Measurements from ENCODE around the gene FANCC.

DNA sequence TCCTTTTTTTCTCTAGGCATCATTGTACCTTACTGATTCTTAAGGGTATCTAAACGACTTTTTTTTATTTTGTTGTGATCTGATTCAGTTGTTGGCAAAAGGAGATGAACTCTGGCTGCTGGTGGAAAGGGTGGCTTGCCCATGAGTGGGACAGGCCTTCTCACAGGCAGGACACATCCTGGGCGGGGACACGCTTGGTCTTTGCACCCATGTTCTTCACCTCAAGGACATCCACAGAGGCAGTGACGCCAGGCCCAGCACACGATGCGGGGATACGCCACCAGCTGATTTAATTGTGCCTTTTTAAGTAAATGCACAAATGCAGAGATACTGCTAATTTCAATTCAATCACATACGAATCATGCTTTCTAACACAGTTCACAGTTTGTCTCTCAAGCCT is 208.1 kb downstream of the FANCC start:
- TF ChIP-seq, protein P1, sequence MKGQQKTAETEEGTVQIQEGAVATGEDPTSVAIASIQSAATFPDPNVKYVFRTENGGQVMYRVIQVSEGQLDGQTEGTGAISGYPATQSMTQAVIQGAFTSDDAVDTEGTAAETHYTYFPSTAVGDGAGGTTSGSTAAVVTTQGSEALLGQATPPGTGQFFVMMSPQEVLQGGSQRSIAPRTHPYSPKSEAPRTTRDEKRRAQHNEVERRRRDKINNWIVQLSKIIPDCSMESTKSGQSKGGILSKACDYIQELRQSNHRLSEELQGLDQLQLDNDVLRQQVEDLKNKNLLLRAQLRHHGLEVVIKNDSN (IDR thresholded peaks at IDR 0.05), result no peak
- TF ChIP-seq, protein P2, sequence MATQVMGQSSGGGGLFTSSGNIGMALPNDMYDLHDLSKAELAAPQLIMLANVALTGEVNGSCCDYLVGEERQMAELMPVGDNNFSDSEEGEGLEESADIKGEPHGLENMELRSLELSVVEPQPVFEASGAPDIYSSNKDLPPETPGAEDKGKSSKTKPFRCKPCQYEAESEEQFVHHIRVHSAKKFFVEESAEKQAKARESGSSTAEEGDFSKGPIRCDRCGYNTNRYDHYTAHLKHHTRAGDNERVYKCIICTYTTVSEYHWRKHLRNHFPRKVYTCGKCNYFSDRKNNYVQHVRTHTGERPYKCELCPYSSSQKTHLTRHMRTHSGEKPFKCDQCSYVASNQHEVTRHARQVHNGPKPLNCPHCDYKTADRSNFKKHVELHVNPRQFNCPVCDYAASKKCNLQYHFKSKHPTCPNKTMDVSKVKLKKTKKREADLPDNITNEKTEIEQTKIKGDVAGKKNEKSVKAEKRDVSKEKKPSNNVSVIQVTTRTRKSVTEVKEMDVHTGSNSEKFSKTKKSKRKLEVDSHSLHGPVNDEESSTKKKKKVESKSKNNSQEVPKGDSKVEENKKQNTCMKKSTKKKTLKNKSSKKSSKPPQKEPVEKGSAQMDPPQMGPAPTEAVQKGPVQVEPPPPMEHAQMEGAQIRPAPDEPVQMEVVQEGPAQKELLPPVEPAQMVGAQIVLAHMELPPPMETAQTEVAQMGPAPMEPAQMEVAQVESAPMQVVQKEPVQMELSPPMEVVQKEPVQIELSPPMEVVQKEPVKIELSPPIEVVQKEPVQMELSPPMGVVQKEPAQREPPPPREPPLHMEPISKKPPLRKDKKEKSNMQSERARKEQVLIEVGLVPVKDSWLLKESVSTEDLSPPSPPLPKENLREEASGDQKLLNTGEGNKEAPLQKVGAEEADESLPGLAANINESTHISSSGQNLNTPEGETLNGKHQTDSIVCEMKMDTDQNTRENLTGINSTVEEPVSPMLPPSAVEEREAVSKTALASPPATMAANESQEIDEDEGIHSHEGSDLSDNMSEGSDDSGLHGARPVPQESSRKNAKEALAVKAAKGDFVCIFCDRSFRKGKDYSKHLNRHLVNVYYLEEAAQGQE (IDR thresholded peaks at IDR 0.05; ENCODE audit: low read depth), result no peak
- no peak for TF ChIP-seq CREB1 (IDR thresholded peaks at IDR 0.05; ENCODE audit: low read depth)

All from Ishikawa (cell line).